A673 (cell line): ENCODE measurements around the gene SERPINH1.

ENCODE experiments used
- EZH2 ChIP-seq: fragments of 200-600 bp; sonication (generic); IDR thresholded peaks from 2 replicates; pipeline ENCODE4 v1.6.1; 2017; ENCODE audit warnings: borderline replicate concordance, low read depth, mild to moderate bottlenecking, mixed read lengths, antibody characterized with exemption, low read length; ENCODE audit not compliant: poor library complexity, severe bottlenecking
- TF ChIP-seq, protein P1 (sequence below): fragments of 300-800, 200-600 bp; sonication (generic); conservative IDR thresholded peaks from 2 replicates; pipeline ENCODE4 v1.5.1; 2017; ENCODE audit warnings: low read depth, mild to moderate bottlenecking, antibody characterized with exemption, low read length, moderate library complexity, mixed read lengths

DNA sequence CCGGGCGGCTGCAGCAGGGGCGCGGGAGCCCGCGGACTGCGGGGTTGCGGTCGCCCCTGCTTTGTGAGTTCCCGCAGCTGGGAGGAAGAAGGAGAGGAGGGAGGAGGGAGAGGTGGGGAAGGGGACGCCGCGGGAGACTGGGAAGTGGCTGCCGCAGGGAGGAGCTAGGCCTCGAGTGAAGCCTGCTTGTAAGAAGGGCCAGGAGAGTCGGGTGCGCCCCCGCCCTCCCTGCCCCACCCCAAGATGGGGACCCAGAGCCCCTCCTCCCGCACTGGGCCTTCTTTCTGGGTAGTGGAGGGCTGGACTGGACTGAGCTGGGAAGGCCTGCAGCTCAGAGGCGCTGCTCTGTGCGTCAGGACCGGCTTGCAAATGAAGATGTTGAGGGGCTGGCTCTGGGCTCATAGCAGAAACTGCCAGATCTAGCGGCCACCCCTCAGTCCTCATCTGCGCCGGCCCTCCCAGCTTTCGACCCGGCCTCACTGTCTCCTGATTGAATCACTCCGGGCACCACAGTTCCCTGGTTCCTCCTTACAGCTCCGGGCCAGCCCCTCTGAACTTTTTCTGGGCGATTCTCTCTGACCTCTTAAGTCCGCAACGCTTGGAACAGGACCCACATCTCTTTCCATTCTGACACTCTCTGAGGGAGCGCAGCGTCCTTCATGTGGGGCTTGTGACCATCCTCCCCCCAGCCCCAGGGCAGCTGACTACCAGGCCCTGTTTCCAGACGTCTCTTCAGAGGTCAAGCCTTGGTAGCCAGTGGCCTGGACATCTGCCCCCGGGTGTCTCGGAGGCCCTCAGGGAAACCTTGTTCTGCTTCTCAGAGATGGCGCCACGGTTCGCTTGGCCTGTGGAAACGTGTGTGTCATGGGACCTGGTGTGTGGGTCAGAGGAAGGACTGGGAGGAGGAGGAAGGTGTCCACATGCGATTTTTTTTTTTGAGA is 21.9 kb downstream of the SERPINH1 start:
- TF ChIP-seq, protein P1, sequence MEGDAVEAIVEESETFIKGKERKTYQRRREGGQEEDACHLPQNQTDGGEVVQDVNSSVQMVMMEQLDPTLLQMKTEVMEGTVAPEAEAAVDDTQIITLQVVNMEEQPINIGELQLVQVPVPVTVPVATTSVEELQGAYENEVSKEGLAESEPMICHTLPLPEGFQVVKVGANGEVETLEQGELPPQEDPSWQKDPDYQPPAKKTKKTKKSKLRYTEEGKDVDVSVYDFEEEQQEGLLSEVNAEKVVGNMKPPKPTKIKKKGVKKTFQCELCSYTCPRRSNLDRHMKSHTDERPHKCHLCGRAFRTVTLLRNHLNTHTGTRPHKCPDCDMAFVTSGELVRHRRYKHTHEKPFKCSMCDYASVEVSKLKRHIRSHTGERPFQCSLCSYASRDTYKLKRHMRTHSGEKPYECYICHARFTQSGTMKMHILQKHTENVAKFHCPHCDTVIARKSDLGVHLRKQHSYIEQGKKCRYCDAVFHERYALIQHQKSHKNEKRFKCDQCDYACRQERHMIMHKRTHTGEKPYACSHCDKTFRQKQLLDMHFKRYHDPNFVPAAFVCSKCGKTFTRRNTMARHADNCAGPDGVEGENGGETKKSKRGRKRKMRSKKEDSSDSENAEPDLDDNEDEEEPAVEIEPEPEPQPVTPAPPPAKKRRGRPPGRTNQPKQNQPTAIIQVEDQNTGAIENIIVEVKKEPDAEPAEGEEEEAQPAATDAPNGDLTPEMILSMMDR = no peak
- TF ChIP-seq EZH2 = no peak
